ENCODE measurements around the gene C1orf146. TPM values are rescaled to one million over a fixed set of nuclear protein-coding genes. Genes with fewer than 3 reads are reported as not detected.

C1orf146 gene
- total and polyA plus RNA-seq, 2 of the 4 experiments (the other 2 are of a cell fraction), result not detected

DNA sequence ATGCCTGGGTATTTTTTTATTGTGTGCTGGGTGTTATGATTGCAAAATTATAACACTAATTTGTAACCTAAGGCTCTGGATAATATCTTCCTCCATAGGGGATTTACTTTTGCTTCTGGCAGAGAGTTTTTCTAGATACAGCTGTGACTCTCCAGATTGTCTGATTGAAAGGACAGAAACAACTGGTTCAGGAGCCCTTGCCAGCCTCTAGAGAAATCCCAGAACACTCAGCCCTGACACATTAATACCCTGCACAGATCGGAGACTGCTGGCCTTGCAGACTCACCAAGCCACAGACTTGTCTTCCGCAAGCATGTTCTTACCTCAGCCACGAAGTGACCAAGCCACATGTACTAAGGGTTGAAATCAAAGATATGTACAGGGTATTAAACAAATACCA, 10.7 kb downstream of the C1orf146 start:
- CTCF ChIA-PET, result no interaction called here
- in situ Hi-C loops (cut with MboI; ENCODE audit: low sequenced_read_pairs) (no loop called here), intact Hi-C loops (cut with micrococcal nuclease) (no loop called here), dilution Hi-C loops (cut with HindIII; ENCODE audit: low sequenced_read_pairs, unreplicated experiment) (no loop called here)
- H4K20me1 ChIP-seq (ENCODE audit: insufficient read depth, low read length), result no peaks in the 10 kb centered on the region
- no peak overlapping the region for H3K9ac ChIP-seq (ENCODE audit: low read depth, low read length)
- no peak overlapping the region for H4K91ac ChIP-seq (ENCODE audit: insufficient read depth, low read depth, low read length)
- no peaks in the 10 kb centered on the region for H3K36me3 ChIP-seq (ENCODE audit: control insufficient read depth, insufficient read depth, low read length)
- no CpG with 5 or more reads among the region's 3 CpGs for WGBS, 2 experiments (ENCODE audit: extremely low coverage in 2 of 2, insufficient read length in 1 of 2)
- DNase-seq (no peak), ATAC-seq (ENCODE audit: low read depth) (no peak)
- no peak overlapping the region for H2AFZ ChIP-seq (replicated peaks; ENCODE audit: low read length, poor library complexity)
- H3K4ac ChIP-seq (ENCODE audit: low read depth, low read length), result no peak overlapping the region
- no peak overlapping the region for H3K27ac ChIP-seq (ENCODE audit: insufficient read depth, low read length)
- H2AK9ac ChIP-seq (replicated peaks; ENCODE audit: low read depth, low read length, poor library complexity), result no peak overlapping the region
- H3K9me3 ChIP-seq (ENCODE audit: control insufficient read depth, insufficient read depth, low read length), result no peaks in the 10 kb centered on the region
- H3K4me3 ChIP-seq (ENCODE audit: insufficient read depth, low read depth, low read length), result no peak overlapping the region
- H4K5ac ChIP-seq (ENCODE audit: low read depth, low read length), result no peak overlapping the region
- TF ChIP-seq, protein P1, sequence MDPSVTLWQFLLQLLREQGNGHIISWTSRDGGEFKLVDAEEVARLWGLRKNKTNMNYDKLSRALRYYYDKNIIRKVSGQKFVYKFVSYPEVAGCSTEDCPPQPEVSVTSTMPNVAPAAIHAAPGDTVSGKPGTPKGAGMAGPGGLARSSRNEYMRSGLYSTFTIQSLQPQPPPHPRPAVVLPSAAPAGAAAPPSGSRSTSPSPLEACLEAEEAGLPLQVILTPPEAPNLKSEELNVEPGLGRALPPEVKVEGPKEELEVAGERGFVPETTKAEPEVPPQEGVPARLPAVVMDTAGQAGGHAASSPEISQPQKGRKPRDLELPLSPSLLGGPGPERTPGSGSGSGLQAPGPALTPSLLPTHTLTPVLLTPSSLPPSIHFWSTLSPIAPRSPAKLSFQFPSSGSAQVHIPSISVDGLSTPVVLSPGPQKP (IDR thresholded peaks at IDR 0.05; ENCODE audit: borderline replicate concordance, low read depth, low read length), result no peak
- TF ChIP-seq FOS (IDR thresholded peaks at IDR 0.05; ENCODE audit: low read depth, low read length) (no peak), BHLHE40 (IDR thresholded peaks at IDR 0.05; ENCODE audit: low read depth, low read length) (no peak), MAFK (IDR thresholded peaks at IDR 0.05; ENCODE audit: low read depth, low read length) (no peak), SMC3 (IDR thresholded peaks at IDR 0.05; ENCODE audit: low read depth, low read length) (no peak)
- H2BK15ac ChIP-seq (ENCODE audit: low read depth, low read length), result no peak overlapping the region
- no TSS peak for BruUV-seq (replicated peaks)
- H3K14ac ChIP-seq (replicated peaks; ENCODE audit: low read depth, low read length), result no peak overlapping the region
- no peaks in the 10 kb centered on the region for H3K9me1 ChIP-seq (ENCODE audit: insufficient read depth, low read length)
- H3K79me1 ChIP-seq (ENCODE audit: low read depth in 1 of 2, low read length in 2 of 2), result no peaks in the 10 kb centered on the region
- no peak overlapping the region for H3K23ac ChIP-seq (ENCODE audit: low read depth, low read length)
- H2BK5ac ChIP-seq (ENCODE audit: low read depth, low read length, poor library complexity, severe bottlenecking), result no peak overlapping the region
- no peak overlapping the region for H3K56ac ChIP-seq (ENCODE audit: extremely low read depth, insufficient read depth, low read length)
- H3K4me2 ChIP-seq (ENCODE audit: low read depth, low read length), result no peak overlapping the region
- H3K18ac ChIP-seq (ENCODE audit: low read depth, low read length), result no peak overlapping the region
- H2AK5ac ChIP-seq (ENCODE audit: low read depth, low read length), result no peak overlapping the region
- no peak overlapping the region for H2BK20ac ChIP-seq (ENCODE audit: low read depth, low read length)
- no peak overlapping the region for H4K8ac ChIP-seq (ENCODE audit: low read depth in 2 of 2, low read length in 2 of 2)
- POLR2A ChIA-PET (ENCODE audit: unreplicated experiment), result no interaction called here
- no peak overlapping the region for H2BK120ac ChIP-seq (ENCODE audit: low read depth, low read length)
- no peaks in the 10 kb centered on the region; the same call in 1 of the 2 replicates for H3K27me3 ChIP-seq (ENCODE audit: control insufficient read depth, insufficient read depth, low read length)
- H3K4me1 ChIP-seq (ENCODE audit: control insufficient read depth, insufficient read depth, low read length), result no peaks in the 10 kb centered on the region
